Esophagus muscularis mucosa (tissue), 3 donors: ENCODE data around the gene BCR.

Source experiments
- CTCF ChIP-seq, 3 experiments: fragments of 200-600 bp in 2 of 3; fragments of 450-650 bp in 1 of 3; sonication (generic) in 2 of 3; IDR thresholded peaks; one replicate each; pipeline ENCODE4 v1.5.1; 2017 to 2019; ENCODE audit warnings: antibody characterized with exemption in 3 of 3, mild to moderate bottlenecking in 2 of 3, moderate library complexity in 1 of 3
- POLR2A ChIP-seq: fragments of 450-650 bp; IDR thresholded peaks from one replicate; pipeline ENCODE4 v1.6.1; 2017; ENCODE audit warnings: antibody characterized with exemption, moderate library complexity, mild to moderate bottlenecking, low read depth

DNA sequence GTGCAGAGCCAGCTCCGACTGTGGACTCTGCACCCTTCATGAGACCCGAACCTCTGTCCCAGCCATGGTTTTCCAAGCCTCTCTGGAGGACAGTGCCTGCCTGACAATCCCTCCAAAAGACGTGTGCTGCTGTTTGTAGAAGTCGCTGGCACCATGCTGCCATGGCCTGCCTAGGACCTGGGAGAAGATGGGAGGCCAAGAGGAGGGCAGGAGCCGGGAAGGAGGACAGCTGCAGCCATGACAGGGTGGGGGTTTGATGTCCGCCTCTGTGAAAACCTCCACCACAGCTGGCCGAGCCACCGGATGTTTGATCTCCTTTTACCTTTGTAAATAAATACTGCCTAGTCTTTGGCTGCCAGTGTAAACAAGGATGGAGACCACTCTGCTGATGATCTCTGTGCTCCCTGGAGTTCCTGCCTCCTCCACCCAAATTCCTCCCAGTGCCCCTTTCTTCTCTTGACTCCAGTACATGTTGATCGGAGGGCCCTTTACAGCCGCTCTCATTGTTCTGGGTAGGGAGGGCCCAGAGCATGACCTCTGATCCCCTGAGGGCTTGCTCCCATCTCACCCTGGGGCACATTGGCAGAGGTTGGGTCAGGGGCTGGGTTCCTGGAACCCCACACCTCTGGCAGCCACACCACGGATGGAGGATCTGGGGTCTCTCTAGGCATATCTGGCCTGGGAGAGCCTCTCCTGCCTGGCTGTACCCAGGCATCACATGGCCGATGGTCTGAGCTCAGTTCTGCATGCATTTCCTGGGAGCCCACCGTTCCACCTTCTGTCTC lies 66.9 kb downstream of the BCR start:
- TF ChIP-seq POLR2A: no peak
- TF ChIP-seq CTCF (IDR thresholded peaks at IDR 0.05): no peak
